GM18907 (cell line): ENCODE data around the gene DOCK2.
A peak's percentile ranks its signal among the peaks of the same experiment; 100 is the strongest.
"Not testable (repeated sequence)": the region's sequence is repeated elsewhere in the genome, so short reads cannot be mapped to it uniquely, and the experiment has no call there.

ENCODE experiments used
- ATAC-seq: cut with Tn5 transposase; IDR thresholded peaks from one replicate; pipeline ENCODE4 v1.9.1; 2021; ENCODE audit warnings: mild to moderate bottlenecking, moderate library complexity; ENCODE audit not compliant: unreplicated experiment

DOCK2 gene

GRCh38 chr5:169781420-169782345, 144.6 kb downstream of the DOCK2 start:
- no peak for ATAC-seq

GRCh38 chr5:169785771-169786618, 148.9 kb downstream of the DOCK2 start:
- no peak for ATAC-seq

DNA sequence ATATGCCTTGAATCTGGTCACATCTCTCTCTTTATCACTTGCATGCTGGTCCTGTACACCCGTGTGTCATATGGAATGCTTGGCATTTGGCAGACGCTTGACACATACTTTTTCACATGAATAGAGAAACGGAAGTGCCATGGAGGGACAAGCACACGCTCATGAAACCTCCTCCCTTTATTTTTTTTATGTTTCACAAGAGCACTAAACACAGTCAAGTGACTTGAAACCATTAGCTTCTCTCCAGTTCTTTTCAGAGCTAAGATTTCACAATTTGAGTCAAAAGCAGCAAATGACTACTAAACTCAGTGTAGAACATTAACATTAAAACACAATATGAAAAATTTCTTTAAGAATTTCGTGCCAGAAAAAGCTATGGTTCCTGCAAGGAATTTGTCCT, 151.1 kb downstream of the DOCK2 start:
- no peak for ATAC-seq

GRCh38 chr5:169789417-169789940, 152.4 kb downstream of the DOCK2 start:
- ATAC-seq: no peak

DNA sequence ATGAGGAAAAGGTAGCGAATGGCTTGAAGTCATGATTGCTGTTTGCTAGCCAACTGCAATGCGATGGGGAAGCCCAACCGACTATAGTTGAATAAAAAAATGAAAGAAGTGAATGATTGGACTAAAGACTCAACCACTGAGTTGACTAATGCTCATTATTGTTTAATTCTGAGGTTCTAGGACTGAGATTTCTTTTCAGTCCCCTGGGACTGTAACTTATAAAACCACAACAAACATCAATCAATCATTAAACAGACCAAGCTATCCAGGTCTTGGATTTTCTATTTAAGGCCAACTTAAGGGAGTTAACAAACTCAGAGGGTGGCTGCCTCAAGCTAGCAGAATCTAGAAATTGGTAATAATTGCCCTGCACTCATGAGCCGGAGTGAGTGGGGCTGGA, 154.2 kb downstream of the DOCK2 start:
- no peak for ATAC-seq

GRCh38 chr5:169795338-169795737, 158.3 kb downstream of the DOCK2 start:
- ATAC-seq: no peak

DNA sequence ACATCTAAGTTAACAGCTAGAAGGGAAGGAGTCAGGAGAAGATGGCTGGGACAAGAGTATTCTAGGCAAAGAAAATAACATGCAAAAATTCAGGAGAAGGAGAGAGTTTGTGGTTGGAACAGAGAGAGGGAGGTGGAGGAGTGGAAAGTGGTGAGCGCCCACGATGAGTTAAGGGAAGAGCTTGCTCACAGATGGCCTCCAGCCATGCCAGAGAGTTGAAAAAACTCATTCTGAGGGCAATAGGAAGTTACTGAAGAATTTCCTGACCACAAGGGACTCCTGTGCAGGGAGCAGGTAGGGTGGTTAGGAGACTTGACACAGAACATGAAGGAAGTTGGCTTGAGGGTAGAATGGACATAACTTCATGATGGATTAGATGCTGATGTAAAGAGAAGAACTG, 159.7 kb downstream of the DOCK2 start:
- ATAC-seq: no peak

GRCh38 chr5:169797577-169797976, 160.5 kb downstream of the DOCK2 start:
- ATAC-seq: no peak

DNA sequence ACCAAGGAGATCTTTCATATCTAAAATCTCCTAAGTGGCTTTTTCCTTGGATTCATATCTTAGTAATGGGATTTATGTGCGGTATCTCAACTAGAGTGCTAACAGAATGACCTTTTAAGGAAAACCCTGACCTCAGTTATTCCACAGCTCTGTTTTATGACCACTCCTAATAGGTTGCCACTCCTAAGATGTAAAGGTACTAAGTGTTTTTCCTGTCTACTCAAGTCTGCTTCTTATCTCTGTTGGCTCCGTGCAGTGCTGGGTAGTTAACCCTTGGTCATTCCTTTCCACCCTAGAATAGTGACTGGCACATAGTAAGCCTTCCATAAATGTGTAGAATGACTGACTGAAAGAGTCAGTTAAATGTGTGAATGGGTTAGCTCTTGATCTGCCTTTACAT, 161.4 kb downstream of the DOCK2 start:
- ATAC-seq: no peak

DNA sequence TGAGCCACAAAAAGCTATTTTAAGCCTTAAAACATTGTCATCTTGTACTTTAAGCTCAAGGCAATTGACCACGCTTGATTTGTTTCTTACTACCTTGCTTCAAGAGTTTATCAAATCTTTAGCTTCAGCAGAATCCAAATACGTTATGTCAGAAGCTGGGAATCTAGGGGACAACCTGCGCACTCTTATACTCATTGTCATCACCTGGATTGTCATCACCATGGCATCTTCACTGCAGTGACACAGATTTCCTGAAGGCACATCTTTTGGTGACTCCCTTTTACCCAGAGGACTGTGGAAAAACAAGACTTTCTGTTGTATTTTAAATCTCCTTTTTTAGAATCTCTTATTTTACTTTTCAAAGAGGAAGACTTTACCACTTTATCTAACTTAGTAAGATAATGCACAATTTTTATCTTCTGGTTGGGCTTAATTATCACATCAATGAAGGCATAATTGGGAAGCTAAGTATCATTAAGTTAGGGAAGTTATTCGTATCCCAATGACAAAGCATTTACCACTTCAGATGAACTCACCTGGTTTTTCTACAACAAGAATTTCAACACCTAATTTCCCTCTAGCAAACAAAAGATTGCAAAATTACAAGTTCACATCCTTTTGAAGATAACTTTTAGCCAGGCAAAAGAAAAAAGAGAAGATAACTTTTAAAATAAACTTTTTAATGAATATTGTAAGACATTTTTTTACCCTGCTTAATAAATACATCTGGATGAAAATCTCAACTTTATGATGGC, 162.0 kb downstream of the DOCK2 start:
- ATAC-seq: no peak

GRCh38 chr5:169801324-169801777, 164.3 kb downstream of the DOCK2 start:
- no peak for ATAC-seq

GRCh38 chr5:169801781-169802180, 164.7 kb downstream of the DOCK2 start:
- ATAC-seq: no peak

DNA sequence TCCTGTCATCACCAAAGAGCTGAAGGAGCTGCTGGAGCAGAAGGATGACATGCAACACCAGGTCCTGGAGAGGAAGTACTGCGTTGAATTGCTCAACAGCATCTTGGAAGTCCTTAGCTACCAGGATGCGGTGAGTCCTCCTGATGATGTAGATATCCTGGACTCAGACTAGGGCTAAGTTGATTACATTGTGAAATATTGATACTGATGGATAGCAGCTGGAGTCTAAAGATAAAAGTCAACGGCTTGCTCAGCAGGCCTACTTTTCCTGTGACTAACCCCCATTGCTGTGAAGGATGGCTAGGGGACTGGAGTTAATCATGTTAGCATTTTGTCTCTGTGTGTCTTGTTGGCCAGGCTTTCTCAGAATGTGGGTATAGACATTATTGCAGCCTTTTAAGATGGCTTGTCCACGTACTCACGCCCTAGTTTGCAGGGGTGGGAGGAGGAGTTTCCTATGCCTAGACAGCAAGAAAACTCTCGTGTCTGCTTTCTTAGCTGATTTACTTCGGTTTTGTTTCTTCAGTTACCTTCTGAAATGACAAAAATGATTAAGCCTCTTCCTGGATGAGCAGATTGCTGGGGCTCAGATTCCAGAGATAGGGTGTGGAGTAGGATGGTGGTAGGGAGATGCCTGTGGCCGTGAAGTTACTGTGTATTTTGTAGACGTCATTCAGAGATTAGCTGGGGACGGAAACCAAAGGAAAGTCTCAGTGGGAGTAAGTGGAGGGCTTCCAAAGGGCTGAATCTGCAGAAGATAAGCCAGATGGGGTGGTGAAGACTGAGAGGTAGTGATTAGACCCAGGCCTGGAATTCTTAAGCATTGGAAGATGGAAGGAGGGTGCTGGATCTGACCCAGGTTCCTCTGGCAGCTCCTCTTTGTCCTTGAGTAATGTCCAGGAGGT, 166.3 kb downstream of the DOCK2 start:
- ATAC-seq: no peak

DNA sequence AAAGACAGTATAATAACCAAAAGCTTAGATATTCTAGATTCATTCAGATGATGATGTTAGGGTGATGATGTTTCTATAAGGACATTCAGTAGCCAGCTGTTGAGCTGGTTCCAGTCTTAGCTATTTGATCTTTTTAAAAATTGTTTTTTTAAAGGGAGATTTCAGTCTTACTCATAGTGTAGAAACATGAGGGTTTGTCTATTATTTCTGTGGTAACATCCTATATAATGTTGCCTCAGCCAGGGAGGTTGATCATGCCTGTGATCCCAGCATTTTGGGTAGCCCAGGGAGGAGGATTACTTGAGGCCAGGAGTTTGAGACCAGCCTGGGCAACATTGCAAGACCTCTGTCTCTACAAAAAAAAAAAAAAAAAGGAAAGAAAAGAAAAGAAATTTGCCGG, 167.8 kb downstream of the DOCK2 start:
- ATAC-seq: no peak

DNA sequence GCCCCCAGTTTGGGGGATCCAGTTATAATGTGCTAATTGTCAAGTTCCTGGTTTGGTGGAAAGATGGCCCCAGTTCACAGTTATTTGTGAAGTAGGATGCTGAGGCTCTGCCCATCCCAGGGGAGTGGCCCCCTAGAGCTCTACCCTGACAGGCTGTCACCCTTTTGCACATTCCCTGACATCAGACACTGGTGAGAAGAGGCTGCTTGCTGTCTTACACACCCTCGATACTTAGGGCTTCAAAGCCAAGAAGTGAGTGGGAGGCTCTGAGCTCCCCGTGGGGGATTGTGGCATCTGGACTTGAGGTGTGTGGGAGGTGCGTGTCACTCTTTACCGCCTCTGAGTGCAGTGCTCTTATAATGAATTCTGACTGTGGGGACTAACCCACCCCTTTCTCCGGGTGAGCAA, 168.5 kb downstream of the DOCK2 start:
- peak; percentile 88 for ATAC-seq

DNA sequence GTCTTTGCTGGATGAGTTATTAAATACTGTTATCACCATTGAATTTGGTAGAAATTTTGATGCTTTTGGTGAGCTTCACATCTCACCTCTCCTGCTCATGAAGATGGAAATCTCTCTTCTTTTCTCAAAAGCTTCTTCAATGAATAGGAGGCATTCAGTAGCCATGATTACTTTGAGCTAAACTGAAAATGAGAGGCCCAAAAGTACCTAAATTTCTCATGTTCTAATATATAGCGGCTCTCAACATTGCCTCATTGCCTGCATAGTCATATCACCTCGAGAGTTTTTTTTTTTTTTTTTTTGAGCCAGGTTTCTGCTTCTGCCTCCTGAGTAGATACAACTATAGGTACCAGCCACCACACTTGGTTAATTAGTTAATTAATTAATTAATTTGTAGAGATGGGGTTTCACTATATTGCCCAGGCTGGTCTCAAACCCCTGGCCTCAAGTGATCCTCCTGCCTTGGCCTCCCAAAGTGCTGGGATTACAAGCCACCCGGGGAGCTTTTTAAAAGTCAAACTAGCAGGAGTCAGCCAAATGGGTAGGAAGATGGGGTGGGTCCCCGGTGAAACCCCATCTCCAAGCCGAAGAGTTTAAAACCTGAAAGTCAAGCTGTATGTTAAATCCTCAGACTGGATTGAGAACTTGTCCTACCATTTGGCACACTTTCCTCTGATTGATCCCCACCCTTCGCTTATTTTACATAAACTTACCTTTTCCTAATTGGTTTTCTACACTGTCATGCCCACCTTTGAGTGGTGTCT, 169.0 kb downstream of the DOCK2 start:
- ATAC-seq: peak; percentile 70

GRCh38 chr5:169808118-169808581, 171.1 kb downstream of the DOCK2 start:
- no peak for ATAC-seq

- not testable (repeated sequence) for ATAC-seq
These were observed 171.8 kb downstream of the DOCK2 start for GRCh38 chr5:169808880-169809279.

DNA sequence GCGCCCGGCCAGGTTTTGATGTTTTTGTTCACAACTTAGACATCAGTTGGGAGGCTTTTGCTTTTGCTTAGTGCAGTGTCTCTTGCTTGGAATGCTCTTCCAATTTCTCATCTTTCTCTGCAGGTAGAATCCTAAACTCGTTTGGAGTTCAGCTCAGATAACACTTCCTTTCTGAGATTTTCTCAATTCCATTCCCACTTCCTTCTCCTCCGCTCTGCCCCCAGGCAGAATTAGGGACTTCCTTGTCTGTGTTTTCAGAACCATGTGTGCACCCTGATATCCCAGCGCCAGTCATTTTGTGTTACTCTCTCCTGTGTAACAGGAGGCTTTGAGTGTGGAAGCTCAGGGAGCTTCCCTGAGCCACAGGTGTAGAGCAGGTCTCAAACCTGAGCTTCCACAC, 172.2 kb downstream of the DOCK2 start:
- ATAC-seq: no peak
